Sigmoid colon (tissue), 4 donors: Measurements from ENCODE around the gene FBXO45.

ENCODE experiments used
- CTCF ChIP-seq, 4 experiments: fragments of 450-650 bp in 3 of 4; fragments of 200-600 bp in 1 of 4; IDR thresholded peaks; one replicate each; pipeline ENCODE4 v1.5.1; 2016 to 2019; ENCODE audit warnings: antibody characterized with exemption in 4 of 4, mild to moderate bottlenecking in 3 of 4, moderate library complexity in 2 of 4
- POLR2A ChIP-seq, 2 donors: fragments of 450-650 bp; IDR thresholded peaks; one replicate each; pipeline ENCODE4 v1.6.1; 2016; ENCODE audit warnings: antibody characterized with exemption in 2 of 2, mild to moderate bottlenecking in 2 of 2, moderate library complexity in 2 of 2
- POLR2AphosphoS5 ChIP-seq, 4 donors: sonication (generic); formaldehyde crosslinking; IDR thresholded peaks; one replicate each; pipeline ENCODE4 v1.6.1; 2017; ENCODE audit warnings: antibody characterized with exemption in 4 of 4

- TF ChIP-seq POLR2A (IDR thresholded peaks at IDR 0.05) (no peak), CTCF (IDR thresholded peaks at IDR 0.05) (no peak), POLR2AphosphoS5 (IDR thresholded peaks at IDR 0.05) (no peak)
Measured at GRCh38 chr3:196523841-196524240, 44.6 kb upstream of the FBXO45 start.
